ENCODE results near the gene PRSS21.

PRSS21 gene

DNA sequence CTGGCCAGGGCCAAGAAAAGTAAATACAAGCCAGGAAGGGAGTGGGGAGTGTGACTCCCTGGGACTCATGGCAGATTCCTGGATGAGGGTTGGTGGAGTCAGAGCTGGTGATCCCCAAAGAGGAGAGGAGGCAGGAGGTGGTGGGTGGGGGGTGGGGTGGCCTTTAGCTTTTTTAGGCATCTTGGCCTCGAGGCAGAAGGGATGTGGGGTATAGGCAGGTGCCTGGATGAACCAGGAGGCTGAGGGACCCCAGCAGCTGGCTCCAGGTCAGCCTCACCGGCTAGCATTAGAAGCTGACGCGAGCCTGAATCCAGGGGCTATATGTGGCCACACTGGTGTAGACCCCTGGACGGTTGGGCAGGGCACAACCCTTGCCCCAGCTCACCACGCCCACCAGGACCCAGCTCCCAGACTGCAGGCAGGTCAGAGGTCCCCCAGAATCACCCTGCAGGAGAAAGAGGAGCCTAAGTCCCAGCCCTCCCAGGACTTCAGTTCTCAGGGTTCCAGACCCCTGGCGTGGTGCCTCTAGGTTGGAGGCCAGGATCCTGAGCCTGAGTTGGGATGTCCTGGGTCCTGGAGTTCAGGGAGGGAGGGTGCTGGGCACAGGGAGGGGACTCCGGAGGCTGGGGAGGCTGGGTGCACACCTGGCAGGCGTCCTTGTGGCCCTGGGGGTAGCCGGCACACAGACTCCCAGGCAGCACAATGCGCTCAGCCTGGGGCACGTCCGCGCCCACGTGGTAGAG, 32.5 kb upstream of the PRSS21 start:
- TF ChIP-seq, protein P1, sequence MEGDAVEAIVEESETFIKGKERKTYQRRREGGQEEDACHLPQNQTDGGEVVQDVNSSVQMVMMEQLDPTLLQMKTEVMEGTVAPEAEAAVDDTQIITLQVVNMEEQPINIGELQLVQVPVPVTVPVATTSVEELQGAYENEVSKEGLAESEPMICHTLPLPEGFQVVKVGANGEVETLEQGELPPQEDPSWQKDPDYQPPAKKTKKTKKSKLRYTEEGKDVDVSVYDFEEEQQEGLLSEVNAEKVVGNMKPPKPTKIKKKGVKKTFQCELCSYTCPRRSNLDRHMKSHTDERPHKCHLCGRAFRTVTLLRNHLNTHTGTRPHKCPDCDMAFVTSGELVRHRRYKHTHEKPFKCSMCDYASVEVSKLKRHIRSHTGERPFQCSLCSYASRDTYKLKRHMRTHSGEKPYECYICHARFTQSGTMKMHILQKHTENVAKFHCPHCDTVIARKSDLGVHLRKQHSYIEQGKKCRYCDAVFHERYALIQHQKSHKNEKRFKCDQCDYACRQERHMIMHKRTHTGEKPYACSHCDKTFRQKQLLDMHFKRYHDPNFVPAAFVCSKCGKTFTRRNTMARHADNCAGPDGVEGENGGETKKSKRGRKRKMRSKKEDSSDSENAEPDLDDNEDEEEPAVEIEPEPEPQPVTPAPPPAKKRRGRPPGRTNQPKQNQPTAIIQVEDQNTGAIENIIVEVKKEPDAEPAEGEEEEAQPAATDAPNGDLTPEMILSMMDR (IDR thresholded peaks at IDR 0.05; ENCODE audit: insufficient read depth, low read length, poor library complexity, severe bottlenecking): no peak
- Histone ChIP-seq H3K36me3 (ENCODE audit: control insufficient read depth, insufficient read depth, low read length) (no peaks in the 10 kb centered on the region), H3K27me3 (replicated peaks; ENCODE audit: control insufficient read depth, insufficient read depth, low read length) (no peaks in the 10 kb centered on the region; the same call in 1 of the 2 replicates), H3K4me3 (replicated peaks; ENCODE audit: low read depth, low read length) (no peak overlapping the region)
- no peak for DNase-seq (ENCODE audit: extremely low read depth, insufficient read length)

DNA sequence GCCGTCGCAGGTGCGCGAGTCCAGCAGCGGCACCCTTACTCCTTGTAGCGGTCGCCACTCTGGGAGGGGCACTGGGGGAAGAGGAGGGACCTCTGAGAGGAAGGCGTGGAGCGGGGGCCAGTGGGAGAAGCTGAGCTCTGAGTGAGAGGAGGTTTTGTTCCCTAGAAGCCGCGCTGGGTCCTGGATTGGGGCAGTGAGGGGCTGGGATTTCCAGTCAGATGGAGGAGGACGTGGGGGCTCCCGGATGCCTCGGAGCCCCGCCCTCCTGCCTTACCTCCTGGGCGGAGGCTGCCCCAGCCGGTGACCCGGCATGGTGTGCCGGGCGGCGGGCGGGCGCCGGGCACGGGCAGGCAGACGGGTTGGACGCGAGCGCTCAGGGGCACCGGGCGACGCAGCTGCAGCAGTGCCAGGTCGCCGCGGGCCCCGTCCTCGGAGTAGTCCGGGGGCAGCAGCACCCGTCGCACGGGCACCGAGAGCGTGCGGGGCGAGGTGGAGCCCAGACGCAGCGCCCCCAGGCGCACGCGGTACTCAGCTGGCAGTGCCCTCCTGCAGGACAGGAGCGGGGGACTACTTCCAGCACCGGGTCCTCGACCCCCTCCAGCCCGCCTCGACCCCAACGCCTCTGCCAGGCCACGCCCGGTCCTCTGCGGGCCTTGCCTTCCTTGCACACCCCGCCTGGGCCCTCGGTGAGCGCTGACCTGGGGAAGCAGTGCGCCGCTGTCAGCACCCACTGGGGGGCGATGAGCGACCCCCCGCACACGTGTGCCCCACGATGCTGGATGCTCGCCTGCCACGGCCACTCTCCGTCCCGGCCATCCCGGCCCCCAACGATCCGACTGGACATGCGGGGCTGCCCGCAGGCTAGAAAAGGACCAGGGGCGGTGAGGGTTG, 31.7 kb upstream of the PRSS21 start:
- H3K4me3 ChIP-seq (replicated peaks; ENCODE audit: low read depth, low read length): no peak overlapping the region
- H3K36me3 ChIP-seq (ENCODE audit: control insufficient read depth, insufficient read depth, low read length): no peaks in the 10 kb centered on the region
- TF ChIP-seq, protein P1 (IDR thresholded peaks at IDR 0.05; ENCODE audit: insufficient read depth, low read length, poor library complexity, severe bottlenecking): peak; percentile 16
- no peak for DNase-seq (ENCODE audit: extremely low read depth, insufficient read length)
- H3K27me3 ChIP-seq (replicated peaks; ENCODE audit: control insufficient read depth, insufficient read depth, low read length): no peaks in the 10 kb centered on the region; the same call in 1 of the 2 replicates

DNA sequence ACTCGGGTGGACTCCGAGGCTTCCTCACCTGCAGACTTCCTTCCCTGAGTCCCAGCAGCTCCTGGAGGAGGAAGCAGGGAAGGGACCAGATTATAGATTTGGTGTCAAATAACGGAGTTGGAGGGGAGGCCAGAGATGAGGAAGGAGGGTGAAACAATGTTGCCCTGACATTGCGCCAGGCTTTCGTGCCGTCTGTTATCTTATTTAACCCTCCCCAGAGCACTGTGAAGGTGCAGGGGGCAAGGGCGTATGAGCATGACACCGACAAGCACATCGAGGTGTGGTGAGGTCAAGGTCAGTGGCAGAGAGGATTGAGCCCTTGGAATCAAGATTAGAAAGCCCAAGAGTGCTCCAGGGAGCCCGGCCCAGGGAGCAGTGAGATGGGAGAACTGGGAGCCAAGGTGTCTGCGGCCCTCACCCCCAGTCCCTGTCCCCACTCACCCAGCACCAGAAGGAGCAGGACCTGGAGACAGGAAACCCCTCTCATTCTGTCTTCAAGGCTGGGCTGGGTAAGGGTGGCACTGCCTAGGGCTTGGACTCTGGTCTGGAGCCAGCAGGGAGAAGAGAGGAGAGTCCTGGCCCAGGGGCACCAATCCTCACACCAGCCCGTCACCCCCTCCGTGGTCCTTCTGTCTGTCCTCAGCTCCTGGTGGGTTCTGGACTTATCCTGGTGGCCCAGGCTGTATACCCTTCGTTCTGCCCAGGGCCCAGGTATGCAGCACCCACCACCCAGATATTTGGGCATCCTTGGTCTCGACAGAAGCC, 30.8 kb upstream of the PRSS21 start:
- DNase-seq (ENCODE audit: extremely low read depth, insufficient read length): no peak
- H3K36me3 ChIP-seq (ENCODE audit: control insufficient read depth, insufficient read depth, low read length): no peaks in the 10 kb centered on the region
- TF ChIP-seq, protein P1 (IDR thresholded peaks at IDR 0.05; ENCODE audit: insufficient read depth, low read length, poor library complexity, severe bottlenecking): no peak
- no peak overlapping the region for H3K4me3 ChIP-seq (replicated peaks; ENCODE audit: low read depth, low read length)
- H3K27me3 ChIP-seq (replicated peaks; ENCODE audit: control insufficient read depth, insufficient read depth, low read length): no peaks in the 10 kb centered on the region; the same call in 1 of the 2 replicates

DNA sequence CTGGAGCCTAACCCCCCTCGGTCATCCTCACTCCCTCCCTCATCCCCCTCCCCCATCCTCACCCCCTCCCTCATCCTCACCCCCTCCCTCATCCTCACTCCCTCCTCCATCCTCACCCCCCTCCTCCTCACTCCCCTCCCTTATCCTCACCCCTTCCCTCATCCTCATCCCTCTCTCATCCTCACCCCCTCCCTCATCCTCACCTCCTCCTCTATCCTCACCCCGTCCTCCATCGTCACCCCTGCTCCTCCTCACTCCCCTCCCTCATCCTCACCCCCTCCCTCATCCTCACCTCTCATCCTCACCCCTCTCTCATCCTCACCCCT, 30.2 kb upstream of the PRSS21 start:
- Histone ChIP-seq H3K27me3 (replicated peaks; ENCODE audit: control insufficient read depth, insufficient read depth, low read length) (no peaks in the 10 kb centered on the region; the same call in 1 of the 2 replicates), H3K36me3 (ENCODE audit: control insufficient read depth, insufficient read depth, low read length) (no peaks in the 10 kb centered on the region), H3K4me3 (replicated peaks; ENCODE audit: low read depth, low read length) (no peak overlapping the region)
- no peak for DNase-seq (ENCODE audit: extremely low read depth, insufficient read length)
- TF ChIP-seq, protein P1 (IDR thresholded peaks at IDR 0.05; ENCODE audit: insufficient read depth, low read length, poor library complexity, severe bottlenecking): no peak

DNA sequence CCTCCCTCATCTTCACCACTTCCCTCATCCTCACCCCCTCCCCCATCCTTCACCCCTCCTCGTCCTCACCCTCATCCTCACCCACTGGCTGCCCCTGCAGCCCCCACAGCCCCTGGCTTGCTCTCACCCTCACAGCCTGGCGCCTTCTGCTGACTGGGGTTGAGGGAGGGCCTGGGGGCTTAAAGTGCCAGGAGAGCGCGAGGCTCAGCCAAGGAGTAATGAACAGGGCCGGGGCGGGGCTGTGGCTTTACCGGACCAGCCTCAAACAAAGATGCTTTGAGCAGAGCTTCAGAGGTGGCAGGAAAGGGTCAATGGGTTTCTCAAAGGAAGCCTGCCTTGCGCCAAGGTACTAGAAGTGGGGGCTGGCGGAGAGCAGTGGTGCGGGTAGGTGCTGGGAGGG, 29.6 kb upstream of the PRSS21 start, which contains the start of gene PRSS33:
Gene PRSS33 (minus strand): TSS at position 155 of the 400 bp plus-strand sequence. CDS start 1,013 bp downstream, outside the sequence.
- no peak for DNase-seq (ENCODE audit: extremely low read depth, insufficient read length)
- Histone ChIP-seq H3K36me3 (ENCODE audit: control insufficient read depth, insufficient read depth, low read length) (no peaks in the 10 kb centered on the region), H3K27me3 (replicated peaks; ENCODE audit: control insufficient read depth, insufficient read depth, low read length) (no peaks in the 10 kb centered on the region; the same call in 1 of the 2 replicates), H3K4me3 (replicated peaks; ENCODE audit: low read depth, low read length) (no peak within 1 kb of the TSS)
- TF ChIP-seq, protein P1 (IDR thresholded peaks at IDR 0.05; ENCODE audit: insufficient read depth, low read length, poor library complexity, severe bottlenecking): no peak
